CD14-positive monocyte (primary cell): ENCODE results near the gene TEAD1. TPM values are rescaled to one million over a fixed set of nuclear protein-coding genes. Genes with fewer than 3 reads are reported as not detected.

Experiments used
- DNase-seq, 3 donors: peaks; one replicate each; pipeline ENCODE4 v3.0.0-alpha.2; 2011 to 2022
- H2AFZ ChIP-seq: 2 replicates; pipeline ENCODE4 v1.6.0; 2012; ENCODE audit warnings: mild to moderate bottlenecking, low read depth, low read length, inconsistent platforms; ENCODE audit not compliant: insufficient read depth, poor library complexity, severe bottlenecking
- H3K27ac ChIP-seq, 2 donors: 1 replicate in 1 of 2; 2 replicates in 1 of 2; pipeline ENCODE4 v1.5.1; 2012 to 2013; ENCODE audit warnings: low read length in 2 of 2, control low read depth in 1 of 2, inconsistent platforms in 1 of 2, low read depth in 1 of 2, mild to moderate bottlenecking in 1 of 2
- H3K27me3 ChIP-seq, 2 donors: one replicate each; pipeline versions ENCODE4 v1.6.0 to v1.6.1; 2011 to 2013; ENCODE audit warnings: low read length in 2 of 2; ENCODE audit not compliant: control insufficient read depth in 2 of 2, insufficient read depth in 2 of 2
- H3K36me3 ChIP-seq, 2 donors: replicated peaks in 1 of 2; 1 replicate in 1 of 2; 2 replicates in 1 of 2; pipeline versions ENCODE4 v1.5.1 to v1.6.1; 2012 to 2013; ENCODE audit warnings: low read length in 2 of 2, control low read depth in 1 of 2, inconsistent platforms in 1 of 2, mild to moderate bottlenecking in 1 of 2; ENCODE audit not compliant: insufficient read depth in 2 of 2, control insufficient read depth in 1 of 2
- H3K4me1 ChIP-seq, 2 donors: 1 replicate in 1 of 2; 2 replicates in 1 of 2; pipeline versions ENCODE4 v1.5.1 to v1.6.1; 2012 to 2013; ENCODE audit warnings: low read length in 2 of 2, control low read depth in 1 of 2, inconsistent platforms in 1 of 2, mild to moderate bottlenecking in 1 of 2, moderate library complexity in 1 of 2; ENCODE audit not compliant: insufficient read depth in 2 of 2, control insufficient read depth in 1 of 2
- H3K4me2 ChIP-seq: replicated peaks from 2 replicates; pipeline ENCODE3; 2012; ENCODE audit warnings: low read length, moderate library complexity, mild to moderate bottlenecking; ENCODE audit not compliant: poor library complexity, severe bottlenecking; ENCODE audit errors: extremely low read depth
- H3K4me3 ChIP-seq, 3 experiments: fragments of 200-600 bp in 1 of 3; sonication (generic) in 1 of 3; replicated peaks in 1 of 3; 1 replicate in 2 of 3; 2 replicates in 1 of 3; pipeline ENCODE4 v1.5.1; 2011 to 2013; ENCODE audit warnings: low read length in 3 of 3, mild to moderate bottlenecking in 3 of 3, control low read depth in 2 of 3, low read depth in 2 of 3, inconsistent platforms in 1 of 3, moderate library complexity in 1 of 3
- H3K79me2 ChIP-seq: 2 replicates; pipeline ENCODE4 v1.6.0; 2012; ENCODE audit warnings: mild to moderate bottlenecking, control low read depth, inconsistent platforms, low read length, moderate library complexity; ENCODE audit not compliant: insufficient read depth
- H3K9ac ChIP-seq: 2 replicates; pipeline ENCODE4 v1.6.0; 2017; ENCODE audit warnings: low read length, mild to moderate bottlenecking; ENCODE audit not compliant: insufficient read depth, poor library complexity, severe bottlenecking
- H3K9me3 ChIP-seq, 2 donors: replicated peaks in 1 of 2; 1 replicate in 1 of 2; 2 replicates in 1 of 2; pipeline versions ENCODE4 v1.5.1 to v1.6.1; 2012 to 2013; ENCODE audit warnings: low read length in 2 of 2, control low read depth in 1 of 2; ENCODE audit not compliant: control insufficient read depth in 1 of 2, insufficient read depth in 1 of 2
- H4K20me1 ChIP-seq: 2 replicates; pipeline ENCODE4 v1.6.0; 2012; ENCODE audit warnings: mild to moderate bottlenecking, low read length, control low read depth, moderate library complexity; ENCODE audit not compliant: insufficient read depth
- H3K27ac Mint-ChIP-seq, 7 donors: one replicate each; pipeline ENCODE4 v1.8.0; 2020; ENCODE audit warnings: mild to moderate bottlenecking in 7 of 7, mixed read lengths in 7 of 7, moderate library complexity in 6 of 7, inconsistent platforms in 2 of 7
- H3K27me3 Mint-ChIP-seq, 3 donors: one replicate each; pipeline ENCODE4 v1.8.0; 2021 to 2022; ENCODE audit warnings: low read depth in 3 of 3, mild to moderate bottlenecking in 3 of 3, mixed read lengths in 3 of 3, moderate library complexity in 3 of 3, inconsistent platforms in 1 of 3
- H3K36me3 Mint-ChIP-seq, 2 donors: one replicate each; pipeline ENCODE4 v1.8.0; 2020; ENCODE audit warnings: mixed read lengths in 2 of 2, inconsistent platforms in 1 of 2, mild to moderate bottlenecking in 1 of 2
- H3K4me1 Mint-ChIP-seq: one replicate; pipeline ENCODE4 v1.8.0; 2020; ENCODE audit warnings: mild to moderate bottlenecking, mixed read lengths
- H3K4me3 Mint-ChIP-seq, 2 donors: one replicate each; pipeline ENCODE4 v1.8.0; 2020; ENCODE audit warnings: mild to moderate bottlenecking in 2 of 2, mixed read lengths in 2 of 2, moderate library complexity in 1 of 2
- H3K9me3 Mint-ChIP-seq, 7 donors: one replicate each; pipeline ENCODE4 v1.8.0; 2020 to 2022; ENCODE audit warnings: mixed read lengths in 7 of 7, mild to moderate bottlenecking in 6 of 7, moderate library complexity in 6 of 7, inconsistent platforms in 2 of 7
- WGBS: methylation state at CpG from one replicate; pipeline ENCODE4 v1.1.5; 2013; ENCODE audit warnings: missing lambda C conversion rate; ENCODE audit not compliant: insufficient coverage; 5-methylcytosine and 5-hydroxymethylcytosine counted together
- intact Hi-C, 2 donors: fragments of 100-400 bp; cut with micrococcal nuclease; formaldehyde crosslinking; loops; one replicate each; pipeline versions ENCODE4 v1.15.0 to v1.15.1; 2023
- polyA plus RNA-seq, 3 donors: library from polyadenylated mRNA; depleted of rRNA in 1 of 3; unstranded in 2 of 3; stranded (reverse) in 1 of 3; fragments of 300-500 nt in 2 of 3; fragments of >200 nt in 1 of 3; fragmentation: Illumina TruSeq in 2 of 3; gene quantifications; 1 replicate in 2 of 3; 2 replicates in 1 of 3; pipeline ENCODE4 v1.2.3, GENCODE V29; 2012 to 2021
- TF ChIP-seq, protein P1 (sequence below): fragments of 200-600 bp; IDR thresholded peaks from one replicate; pipeline ENCODE4 v1.8.0; 2022; ENCODE audit warnings: antibody characterized with exemption, mild to moderate bottlenecking

The TEAD1 gene
- polyA plus RNA-seq, 3 donors = not detected

DNA sequence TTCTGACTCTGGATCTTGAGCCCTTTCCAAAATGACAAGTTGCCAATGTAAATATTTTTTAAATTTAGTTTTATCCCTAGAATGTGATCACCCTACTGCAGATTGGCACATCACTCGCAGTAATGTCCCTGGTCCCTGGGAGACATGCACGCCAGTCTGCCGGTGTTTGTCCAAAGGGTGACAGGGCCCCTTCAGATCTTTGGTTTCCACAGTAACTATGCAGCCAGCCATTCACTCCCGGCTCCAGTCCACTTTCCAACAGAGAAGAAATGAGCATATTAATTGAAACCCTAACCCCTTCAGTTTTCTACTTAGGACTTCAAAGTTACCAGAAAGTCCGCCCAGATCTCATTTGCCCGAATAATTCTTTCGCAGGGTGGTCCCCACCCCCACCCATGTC, 309.1 kb downstream of the TEAD1 start:
- no peaks in the 10 kb centered on the region for H3K79me2 ChIP-seq
- TF ChIP-seq, protein P1, sequence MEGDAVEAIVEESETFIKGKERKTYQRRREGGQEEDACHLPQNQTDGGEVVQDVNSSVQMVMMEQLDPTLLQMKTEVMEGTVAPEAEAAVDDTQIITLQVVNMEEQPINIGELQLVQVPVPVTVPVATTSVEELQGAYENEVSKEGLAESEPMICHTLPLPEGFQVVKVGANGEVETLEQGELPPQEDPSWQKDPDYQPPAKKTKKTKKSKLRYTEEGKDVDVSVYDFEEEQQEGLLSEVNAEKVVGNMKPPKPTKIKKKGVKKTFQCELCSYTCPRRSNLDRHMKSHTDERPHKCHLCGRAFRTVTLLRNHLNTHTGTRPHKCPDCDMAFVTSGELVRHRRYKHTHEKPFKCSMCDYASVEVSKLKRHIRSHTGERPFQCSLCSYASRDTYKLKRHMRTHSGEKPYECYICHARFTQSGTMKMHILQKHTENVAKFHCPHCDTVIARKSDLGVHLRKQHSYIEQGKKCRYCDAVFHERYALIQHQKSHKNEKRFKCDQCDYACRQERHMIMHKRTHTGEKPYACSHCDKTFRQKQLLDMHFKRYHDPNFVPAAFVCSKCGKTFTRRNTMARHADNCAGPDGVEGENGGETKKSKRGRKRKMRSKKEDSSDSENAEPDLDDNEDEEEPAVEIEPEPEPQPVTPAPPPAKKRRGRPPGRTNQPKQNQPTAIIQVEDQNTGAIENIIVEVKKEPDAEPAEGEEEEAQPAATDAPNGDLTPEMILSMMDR = no peak

DNA sequence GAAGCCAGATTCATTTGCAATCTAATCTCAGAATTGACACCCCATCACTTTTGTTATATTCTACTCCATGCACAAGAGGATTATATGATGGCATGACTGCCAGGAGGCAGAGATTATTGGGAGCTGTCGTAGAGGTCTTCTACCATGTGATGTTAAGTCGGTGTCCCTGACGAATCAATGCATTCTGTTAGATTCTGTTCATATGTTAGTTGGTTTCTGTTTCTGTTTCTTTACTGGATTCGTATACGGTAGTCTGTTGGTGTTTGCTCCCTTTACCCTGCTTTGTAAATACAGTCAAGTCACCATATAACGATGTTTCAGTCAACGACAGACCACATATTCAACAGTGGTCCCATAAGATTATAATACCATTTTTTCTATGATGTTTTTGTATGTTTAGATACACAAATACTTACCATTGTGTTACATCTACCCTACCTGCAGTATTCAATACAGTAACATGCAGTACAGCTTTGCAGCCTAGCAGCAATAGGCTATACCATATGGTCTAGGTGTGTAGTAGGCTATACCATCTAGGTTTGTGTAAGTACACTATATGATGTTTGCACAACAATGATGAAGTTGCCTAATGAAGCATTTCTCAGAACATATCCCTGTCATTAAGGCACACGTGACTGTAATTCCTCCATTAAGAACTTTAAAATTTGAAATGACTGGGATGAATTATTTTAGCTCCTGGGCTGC, 312.1 kb downstream of the TEAD1 start:
- DNase-seq = no peak
- WGBS = 90% methylated on average over 2 of the region's 8 CpGs
- TF ChIP-seq, protein P1 = no peak
- Histone ChIP-seq H4K20me1 (no peaks in the 10 kb centered on the region), H3K4me2 (no peak overlapping the region), H3K27me3 (no peaks in the 10 kb centered on the region), H3K27ac (no peak overlapping the region), H3K79me2 (no peaks in the 10 kb centered on the region), H3K36me3 (no peaks in the 10 kb centered on the region), H3K9ac (no peak overlapping the region), H3K9me3 (peaks cover 0 to 4% of the 10 kb centered on the region in 2 donors), H3K4me3 (no peak overlapping the region), H3K4me1 (peaks cover 0 to 12% of the 10 kb centered on the region in 2 donors), H2AFZ (no peak overlapping the region)
- H3K27ac Mint-ChIP-seq = peak overlapping the region in 1 of 7 donors; percentile 43
- H3K9me3 Mint-ChIP-seq = peaks cover 0 to 7% (median 2%) of the 10 kb centered on the region in 7 donors
- peaks cover 0 to 5% (median 0%) of the 10 kb centered on the region in 3 donors for H3K27me3 Mint-ChIP-seq
- H3K36me3 Mint-ChIP-seq = no peaks in the 10 kb centered on the region
- intact Hi-C loops = no loop called here
- peaks cover 21% of the 10 kb centered on the region for H3K4me1 Mint-ChIP-seq
- H3K4me3 Mint-ChIP-seq = no peak overlapping the region

More for the DNA sequence above, 309.1 kb downstream of the TEAD1 start:
- no peak for DNase-seq
- Histone ChIP-seq H3K9me3 (no peaks in the 10 kb centered on the region), H3K4me2 (no peak overlapping the region), H3K27me3 (no peaks in the 10 kb centered on the region), H3K9ac (no peak overlapping the region), H4K20me1 (no peaks in the 10 kb centered on the region), H3K4me1 (peaks cover 5 to 14% of the 10 kb centered on the region in 2 donors), H2AFZ (no peak overlapping the region), H3K27ac (no peak overlapping the region), H3K4me3 (no peak overlapping the region), H3K36me3 (no peaks in the 10 kb centered on the region)
- Mint-ChIP-seq H3K27me3 (peaks cover 0 to 4% (median 0%) of the 10 kb centered on the region in 3 donors), H3K27ac (no peak overlapping the region), H3K4me1 (peaks cover 22% of the 10 kb centered on the region), H3K36me3 (no peaks in the 10 kb centered on the region), H3K4me3 (no peak overlapping the region), H3K9me3 (peaks cover 0 to 2% (median 0%) of the 10 kb centered on the region in 7 donors)
- WGBS = 95% methylated on average over 7 of the region's 7 CpGs
- intact Hi-C loops = no loop called here
